NCI-H2107 treated with DMSO at 0.1 percent for 48 hours (cell line): ENCODE measurements around the gene UMPS.
"Not testable (repeated sequence)": the region's sequence is repeated elsewhere in the genome, so short reads cannot be mapped to it uniquely, and the experiment has no call there.

Experiments used
- DNase-seq: peaks from one replicate; lab custom pipeline; 2025; ENCODE audit not compliant: unreplicated experiment; lab: John Stamatoyannopoulos, UW

UMPS gene

GRCh38 chr3:124707223-124707622 is 23.0 kb upstream of the UMPS start:
- not testable (repeated sequence) for DNase-seq

DNA sequence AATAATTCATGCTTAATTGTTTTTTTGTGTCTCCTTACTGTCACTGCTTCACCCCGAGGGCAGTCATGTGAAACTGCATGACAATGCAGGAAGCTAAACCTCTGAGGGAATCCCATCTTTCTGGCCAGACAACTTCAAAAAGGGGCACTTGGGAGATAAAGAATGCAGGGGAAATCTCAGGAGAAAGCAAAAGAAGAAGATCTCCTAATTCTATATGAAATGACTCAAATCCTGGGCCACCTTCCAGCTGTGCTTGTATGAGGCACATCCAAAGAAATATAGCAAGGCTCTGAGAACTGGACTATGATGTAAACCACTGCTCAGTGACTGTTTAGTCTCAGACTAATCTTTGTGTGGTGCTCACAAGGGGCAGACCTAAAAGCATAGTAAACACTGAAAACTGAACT is 22.6 kb upstream of the UMPS start:
- DNase-seq: no peak

DNA sequence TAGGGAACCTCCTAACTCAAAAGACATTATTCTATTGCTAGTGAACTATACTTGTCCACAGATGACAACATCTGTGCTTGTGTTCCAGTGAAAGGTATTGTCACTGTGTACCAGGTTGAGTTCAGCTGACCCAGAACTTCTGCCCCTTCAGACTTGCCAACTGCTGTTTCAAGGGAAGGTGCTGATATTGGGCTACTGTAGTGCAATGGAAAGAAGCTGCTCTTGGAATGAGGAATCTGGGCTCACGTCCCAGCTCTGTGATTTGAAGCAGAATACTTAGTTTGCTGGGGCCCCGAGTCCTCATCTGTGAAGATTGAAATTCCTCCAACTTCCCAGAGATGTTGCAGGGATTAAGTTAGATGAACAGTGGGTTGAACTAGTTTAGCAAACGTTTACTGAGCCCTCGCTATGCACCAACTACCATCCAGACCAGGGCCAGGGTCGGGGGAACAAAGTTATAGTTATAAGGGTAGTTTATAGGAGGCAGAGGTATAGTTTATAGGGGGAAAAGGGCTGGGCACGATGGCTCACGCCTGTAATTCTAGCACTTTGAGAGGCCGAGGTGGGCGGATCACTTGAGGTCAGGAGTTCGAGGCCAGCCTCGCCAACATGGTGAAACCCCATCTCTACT is 15.9 kb upstream of the UMPS start:
- no peak for DNase-seq

DNA sequence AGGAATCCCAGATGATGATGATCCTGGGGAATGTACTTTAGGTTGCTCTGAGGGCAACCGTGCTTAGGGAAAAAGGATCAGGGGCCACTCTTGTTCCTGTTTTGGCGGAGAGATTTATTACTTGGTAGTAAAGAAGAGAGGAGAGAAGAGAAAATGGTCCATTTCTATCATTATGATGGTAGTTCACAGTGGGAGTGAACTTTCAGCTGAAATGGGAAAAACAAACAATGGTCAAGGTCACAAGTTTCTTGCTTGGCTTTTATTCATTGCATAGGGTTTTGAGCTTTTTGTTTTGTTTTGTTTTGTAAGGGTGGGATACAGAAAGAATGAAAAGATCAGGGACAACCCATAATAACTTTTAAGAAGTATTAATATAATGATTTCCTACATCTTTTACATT is 7.7 kb upstream of the UMPS start:
- no peak for DNase-seq

- no peak for DNase-seq
Observed at GRCh38 chr3:124730941-124731297, 667 bp downstream of the UMPS start.

- no peak for DNase-seq
Observed at GRCh38 chr3:124731760-124732159, 1.5 kb downstream of the UMPS start.

DNA sequence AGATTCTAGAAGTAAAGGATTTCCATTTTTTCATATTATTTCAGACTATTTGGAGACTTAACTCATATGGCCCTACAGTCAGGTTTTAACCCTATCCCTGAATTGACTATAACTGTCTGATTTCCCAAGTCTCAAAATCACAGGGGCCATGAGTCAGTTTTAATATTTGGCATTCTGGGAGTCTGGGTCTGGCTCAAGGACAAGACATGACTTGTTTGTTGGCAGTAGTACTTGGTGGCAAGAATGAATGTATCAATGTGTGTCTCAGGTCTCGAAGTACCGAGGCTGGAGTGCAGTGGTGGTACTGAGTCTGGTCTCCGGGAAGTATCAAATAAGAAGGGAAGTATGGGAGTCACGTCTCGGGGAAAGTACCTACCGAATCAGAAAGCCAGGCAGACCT is 10.8 kb downstream of the UMPS start:
- DNase-seq: no peak

DNA sequence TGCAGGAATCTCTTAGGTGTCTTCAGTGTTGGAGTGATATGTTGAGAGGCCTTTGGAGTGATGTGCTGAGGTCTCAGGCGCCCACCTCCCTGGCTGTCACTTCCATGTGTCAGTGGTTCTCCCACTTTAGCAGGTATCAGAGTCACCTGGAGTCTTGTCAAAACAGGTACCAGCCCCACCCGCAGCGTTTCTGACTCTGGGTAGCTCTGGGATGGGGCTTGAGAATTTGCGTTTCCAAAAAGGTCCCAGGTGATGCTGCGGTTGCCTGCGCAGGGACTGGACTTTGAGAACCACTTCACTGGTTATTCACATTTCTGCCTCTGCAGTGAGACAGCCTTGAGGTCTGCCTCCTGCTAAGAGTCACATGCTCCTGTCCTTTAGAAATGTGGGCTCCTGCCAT is 15.5 kb downstream of the UMPS start:
- no peak for DNase-seq

- DNase-seq: no peak
Observed at GRCh38 chr3:124747111-124747981, 17.1 kb downstream of the UMPS start.

DNA sequence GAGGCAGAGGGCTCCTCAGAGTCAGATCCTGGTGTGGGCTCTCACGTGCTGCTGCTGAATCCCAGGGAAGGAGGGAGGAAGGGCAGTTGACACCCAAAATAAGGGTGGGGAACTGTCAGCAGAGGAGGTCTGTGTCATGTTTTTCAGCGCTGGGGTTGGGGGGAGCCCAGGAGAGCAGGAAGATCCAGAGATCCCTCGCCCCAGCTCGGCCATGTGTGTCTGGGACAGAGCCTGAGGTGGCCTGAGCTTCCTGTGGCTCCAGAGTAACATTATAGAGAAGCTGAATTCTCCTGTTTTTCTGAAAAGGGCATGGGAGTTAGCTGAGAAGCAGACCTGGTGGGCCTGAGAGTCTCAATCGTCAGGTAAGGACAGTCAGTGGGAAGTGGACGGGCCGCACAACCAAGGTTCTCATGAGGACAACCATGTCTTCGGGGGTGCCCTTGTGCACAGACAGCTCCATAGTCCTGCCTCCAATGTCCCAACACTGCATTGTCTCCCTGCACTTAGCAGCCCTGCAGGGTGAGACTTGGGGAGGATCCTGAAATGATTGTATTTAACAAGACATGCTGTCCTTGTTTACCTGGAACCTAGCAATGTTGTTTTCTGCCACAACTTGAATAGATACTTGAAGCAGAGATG is 18.4 kb downstream of the UMPS start:
- no peak for DNase-seq

- not testable (repeated sequence) for DNase-seq
Observed at GRCh38 chr3:124749877-124750276, 19.6 kb downstream of the UMPS start.

- no peak for DNase-seq
Observed at GRCh38 chr3:124751501-124751900, 21.2 kb downstream of the UMPS start.

DNA sequence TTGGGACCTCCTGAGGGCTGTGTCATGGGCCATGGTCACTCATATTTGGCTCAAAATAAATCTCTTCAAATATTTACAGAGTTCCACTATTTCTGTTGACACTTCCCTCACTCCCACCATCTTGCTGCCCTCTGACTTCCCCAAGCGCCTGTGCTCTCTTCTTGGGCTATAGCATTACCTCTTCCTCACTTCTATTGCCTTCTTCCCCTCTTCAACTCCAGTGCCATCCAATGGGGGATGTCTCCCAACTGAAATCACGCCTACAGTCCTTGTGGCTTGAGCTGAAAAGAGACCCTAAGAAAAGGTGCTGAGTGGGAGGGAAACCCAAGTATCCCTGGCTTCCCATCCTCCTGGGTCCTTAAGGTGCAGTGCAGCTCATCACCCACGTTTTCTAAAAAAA is 21.8 kb downstream of the UMPS start:
- no peak for DNase-seq

- DNase-seq: not testable (repeated sequence)
Observed at GRCh38 chr3:124757926-124758325, 27.7 kb downstream of the UMPS start.

DNA sequence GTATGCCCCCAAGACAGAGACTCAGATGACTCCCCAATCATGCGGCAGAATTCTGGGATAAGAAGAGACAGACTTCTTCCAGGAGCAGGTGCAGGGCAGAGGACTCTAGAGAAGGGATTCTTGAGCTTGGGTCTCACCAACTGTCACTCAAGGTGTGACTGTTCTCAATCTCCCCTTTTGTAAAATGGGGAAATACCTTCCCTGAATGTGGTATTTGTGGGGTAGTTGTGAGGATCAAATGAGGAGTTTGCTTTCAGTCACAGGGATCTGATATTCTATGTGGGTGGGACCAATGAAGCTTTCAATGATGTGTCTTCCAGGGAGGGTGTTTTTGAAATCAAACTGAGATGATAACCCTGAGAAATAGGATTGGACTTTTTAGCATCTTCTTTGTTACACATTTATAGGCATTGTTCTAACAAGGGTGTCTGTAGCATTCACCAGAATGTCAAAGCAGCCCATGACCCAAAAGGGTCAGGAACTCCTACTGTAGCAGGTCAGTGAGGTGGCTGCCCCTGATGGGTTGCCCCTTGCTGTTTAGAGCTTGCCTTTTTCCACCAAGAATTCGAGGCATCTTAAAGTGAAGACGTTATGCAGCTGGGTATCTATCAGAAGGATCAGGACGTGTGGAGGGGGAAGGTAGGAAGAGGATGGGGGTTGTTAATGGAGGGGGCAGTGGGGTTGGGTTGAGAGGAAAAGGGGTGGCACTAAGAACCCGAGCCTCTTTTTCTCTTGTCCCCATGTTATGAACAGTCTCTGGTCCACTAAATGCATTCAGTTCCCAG is 28.8 kb downstream of the UMPS start:
- DNase-seq: no peak

DNA sequence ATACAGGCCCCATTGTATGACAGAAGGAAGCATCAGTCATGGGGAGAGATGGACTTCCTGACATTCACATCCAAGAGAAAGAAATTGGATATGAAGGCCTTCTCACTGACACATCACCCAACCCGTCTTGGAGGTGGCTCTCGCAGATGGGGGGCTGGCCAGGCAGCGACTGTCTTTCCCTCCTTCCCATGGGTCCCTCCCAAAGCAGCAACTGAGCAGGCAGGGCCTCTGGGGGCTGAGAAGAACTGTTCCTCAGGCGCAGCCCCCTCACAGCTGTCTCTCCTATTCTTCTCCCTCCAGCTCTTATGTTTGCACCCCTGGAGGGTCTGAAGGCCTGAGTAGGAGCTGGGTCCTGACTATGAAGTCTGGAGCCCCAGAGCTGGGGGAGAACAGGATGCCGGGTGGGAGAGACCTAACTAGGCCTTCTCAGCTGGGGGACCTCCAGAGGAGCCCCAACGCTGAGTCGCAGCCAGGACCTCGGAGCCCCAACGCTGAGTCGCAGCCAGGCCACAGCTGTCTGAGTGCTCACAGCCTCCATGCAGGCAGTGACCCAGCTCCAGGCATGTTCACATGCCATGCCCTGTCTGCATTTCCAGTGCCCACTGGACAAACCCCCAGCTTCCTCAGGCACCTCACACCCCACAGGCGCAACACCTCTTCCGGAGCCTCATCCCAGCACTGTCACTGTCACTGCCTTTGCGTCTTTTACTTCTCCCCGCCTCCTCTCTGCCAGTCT is 29.6 kb downstream of the UMPS start:
- no peak for DNase-seq

- DNase-seq: no peak
Observed at GRCh38 chr3:124760601-124761000, 30.3 kb downstream of the UMPS start.

GRCh38 chr3:124761250-124761796 is 31.1 kb downstream of the UMPS start:
- peak; percentile 68 for DNase-seq

DNA sequence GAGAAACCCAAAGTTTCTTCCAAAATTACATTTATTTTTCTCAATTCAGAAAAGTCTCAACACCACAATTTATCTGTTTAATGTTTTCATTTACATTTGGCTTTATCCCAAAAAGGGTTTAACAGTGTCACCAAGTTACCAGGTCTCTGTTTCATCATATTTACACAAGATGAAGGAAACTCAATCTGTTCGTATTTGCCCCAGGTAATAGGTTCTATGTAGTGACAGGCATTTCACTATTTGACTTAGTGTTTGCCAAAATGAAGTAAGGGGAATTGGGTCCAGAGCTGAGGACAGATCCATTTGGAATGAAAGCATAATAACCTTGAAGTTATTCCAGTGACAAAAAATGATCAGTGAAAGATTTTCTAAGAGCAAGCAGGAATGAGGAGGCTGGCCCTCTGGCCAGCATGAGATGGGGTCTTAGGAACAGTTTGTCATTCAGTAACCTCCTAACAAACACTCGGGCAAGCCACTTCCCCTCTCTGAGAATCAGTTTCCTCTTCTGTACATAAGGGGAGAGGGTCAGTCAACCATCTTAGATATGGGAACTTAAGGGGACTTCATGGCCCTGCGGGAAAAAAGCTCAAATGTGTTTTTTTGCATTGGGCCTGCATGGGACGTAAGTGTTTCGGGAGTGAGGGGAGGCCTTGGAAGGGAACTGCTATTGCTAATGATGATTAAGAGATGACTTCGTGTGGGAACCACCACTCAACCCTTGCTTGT is 31.8 kb downstream of the UMPS start:
- no peak for DNase-seq

DNA sequence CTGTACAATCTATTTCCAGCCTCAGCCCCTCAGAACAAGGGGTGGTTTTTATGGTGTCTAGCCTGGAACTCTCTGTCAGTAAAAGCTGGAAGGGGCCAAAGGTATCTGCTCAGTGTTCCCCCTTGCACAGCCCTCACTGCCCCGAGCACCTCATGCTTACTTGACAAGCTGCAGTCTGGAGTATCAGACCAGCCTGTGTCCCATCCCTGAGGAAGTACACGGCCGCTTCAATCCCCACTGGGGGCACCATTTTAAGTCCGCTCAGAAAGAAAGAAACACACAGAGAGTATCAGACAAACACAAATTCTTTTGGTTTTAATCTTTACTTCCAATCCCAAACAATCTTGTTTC is 32.4 kb downstream of the UMPS start:
- no peak for DNase-seq
